GM11168 (cell line): Measurements from ENCODE around the gene LPAR5.

Source experiments
- in situ Hi-C: fragments of 300-500 bp; cut with MboI; formaldehyde crosslinking; loops from one replicate; pipeline ENCODE4 v1.12.0; 2022; ENCODE audit warnings: low sequenced_read_pairs; ENCODE audit not compliant: unreplicated experiment

LPAR5 gene

DNA sequence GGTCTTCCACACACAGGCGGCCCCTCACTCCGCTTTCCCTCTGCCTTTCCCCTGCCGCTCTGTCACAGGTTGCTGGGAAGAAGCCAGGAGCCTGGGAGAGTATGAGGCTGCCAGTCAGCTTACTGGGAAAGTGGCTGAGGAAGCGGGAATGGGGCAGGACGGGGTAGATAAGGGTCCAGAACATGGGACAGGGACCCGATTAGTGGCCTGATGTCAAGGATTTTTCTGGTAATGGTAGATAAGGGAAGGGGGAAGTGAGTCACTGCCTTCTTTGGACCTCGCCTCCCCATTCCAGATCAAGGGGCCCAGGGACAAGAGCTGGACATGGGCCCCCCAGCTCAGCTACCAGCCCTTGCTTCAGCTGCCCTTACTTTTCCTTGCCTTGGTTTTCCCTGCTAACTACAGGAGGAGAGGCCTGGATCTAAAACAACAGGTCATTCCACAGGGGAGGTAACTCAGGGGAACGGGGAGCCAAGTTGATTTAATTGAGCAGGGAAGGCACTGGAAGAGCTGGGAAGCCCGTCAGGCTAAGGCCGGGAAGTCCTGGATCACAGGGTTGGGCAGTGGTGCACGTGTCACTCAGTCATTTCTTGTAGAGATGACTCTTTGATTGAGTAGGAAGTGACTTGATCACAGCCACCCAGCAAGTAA is 3.5 kb upstream of the LPAR5 start:
- in situ Hi-C loops: no loop called here

DNA sequence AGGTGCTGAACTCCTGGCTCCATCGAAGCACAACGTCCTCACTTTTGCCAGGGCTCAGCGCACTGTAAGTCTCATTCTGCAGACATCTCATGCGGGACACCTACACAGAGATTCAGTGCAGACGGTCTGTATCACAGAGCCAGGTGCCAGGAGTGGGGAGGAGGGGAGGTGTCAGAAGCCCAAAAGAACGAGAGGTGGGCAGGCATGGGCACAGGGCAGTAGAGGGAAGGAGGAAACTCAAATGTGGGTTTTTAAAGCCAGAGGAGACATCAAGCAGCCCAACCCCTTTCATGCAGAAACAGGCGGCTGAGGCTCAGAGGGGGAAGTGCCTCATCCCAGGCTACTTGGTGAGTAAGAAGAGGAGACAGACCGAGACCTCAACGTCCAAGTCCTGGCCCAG is 2.5 kb upstream of the LPAR5 start:
- in situ Hi-C loops: no loop called here

DNA sequence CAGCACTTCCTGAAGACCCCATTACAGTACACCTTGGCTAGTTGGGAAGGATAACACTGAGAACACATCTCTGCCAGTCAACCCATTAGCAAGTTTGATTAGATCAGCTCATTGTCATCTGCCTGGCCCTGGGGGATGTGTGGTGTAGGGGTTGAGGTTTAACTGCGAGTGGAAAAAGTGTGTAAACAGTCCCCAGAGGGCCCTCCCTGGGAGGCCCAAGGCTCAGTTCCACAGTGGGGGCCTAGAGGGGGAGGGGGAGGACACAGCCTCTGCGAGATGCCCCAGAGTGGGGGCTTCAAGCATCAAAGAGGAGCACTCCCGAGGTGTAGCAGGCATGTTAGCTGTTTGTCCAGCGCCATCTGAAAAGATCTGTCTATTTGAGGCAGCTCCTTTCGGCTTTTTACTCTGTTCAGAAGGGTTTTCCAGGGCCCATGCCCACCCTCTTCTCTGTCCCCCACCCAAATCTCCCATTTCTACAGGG is 344 bp downstream of the LPAR5 start:
- in situ Hi-C loops: no loop called here

DNA sequence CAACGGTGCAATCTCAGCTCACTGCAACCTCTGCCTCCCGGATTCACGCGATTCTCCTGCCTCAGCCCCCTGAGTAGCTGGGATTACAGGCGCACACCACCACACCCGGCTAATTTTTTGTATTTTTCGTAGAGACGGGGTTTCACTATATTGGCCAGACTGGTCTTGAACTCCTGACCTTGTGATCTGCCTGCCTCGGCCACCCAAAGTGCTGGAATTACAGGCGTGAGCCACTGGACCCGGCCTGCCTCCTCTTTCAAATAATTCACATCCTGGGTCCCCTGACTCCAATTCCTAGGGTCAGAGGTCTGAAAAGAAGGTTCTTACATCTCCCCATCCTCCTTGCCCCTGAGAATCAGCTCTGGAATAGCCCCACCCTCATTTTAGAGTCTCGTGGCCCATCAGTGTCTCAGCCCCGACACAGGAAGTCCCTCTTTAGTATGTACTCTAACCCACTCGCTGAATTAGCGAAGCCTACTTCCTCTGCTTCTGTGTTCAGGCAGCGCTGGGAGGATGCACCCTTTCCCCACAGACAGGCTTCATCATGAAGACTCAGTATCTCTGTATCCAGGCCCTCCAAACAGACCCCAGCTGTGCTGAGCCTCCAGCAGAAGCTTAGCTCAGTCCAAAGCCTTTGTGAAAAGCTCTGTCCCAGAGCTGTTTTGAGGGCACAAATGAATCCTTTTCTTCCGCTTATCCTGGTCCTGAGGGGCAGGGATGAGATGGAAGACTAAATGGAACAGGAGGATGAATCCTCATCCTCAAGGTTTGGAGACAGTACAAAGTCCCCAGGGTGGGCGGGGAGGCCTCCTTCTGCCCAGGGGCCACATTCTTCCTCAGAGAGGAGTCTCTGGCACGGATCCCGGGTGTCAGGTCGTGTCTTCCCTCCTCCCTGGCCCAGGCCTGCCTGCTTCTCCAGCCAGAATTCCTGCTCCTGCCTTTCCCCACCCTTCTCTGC is 3.5 kb downstream of the LPAR5 start:
- in situ Hi-C loops: no loop called here

DNA sequence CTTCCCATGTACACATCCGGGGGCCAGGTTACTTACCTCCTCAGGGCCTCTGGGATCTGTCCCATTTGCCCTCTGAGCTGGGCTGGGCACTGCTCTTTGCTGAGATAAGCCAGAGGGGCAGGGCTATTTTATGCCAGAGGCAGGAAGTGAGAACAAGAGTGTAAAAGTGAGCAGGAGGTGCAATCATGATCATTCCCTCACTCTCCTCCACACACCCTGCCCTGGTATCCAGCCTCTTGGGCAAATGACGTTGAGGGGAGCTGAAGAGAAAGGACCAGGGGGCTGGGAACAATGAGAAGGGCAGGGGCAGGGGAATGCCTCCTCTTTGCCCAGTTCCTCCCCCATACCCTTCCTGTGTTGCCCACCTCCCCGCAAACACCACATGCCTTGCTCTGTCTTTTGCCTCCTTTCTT is 4.2 kb downstream of the LPAR5 start:
- in situ Hi-C loops: no loop called here

DNA sequence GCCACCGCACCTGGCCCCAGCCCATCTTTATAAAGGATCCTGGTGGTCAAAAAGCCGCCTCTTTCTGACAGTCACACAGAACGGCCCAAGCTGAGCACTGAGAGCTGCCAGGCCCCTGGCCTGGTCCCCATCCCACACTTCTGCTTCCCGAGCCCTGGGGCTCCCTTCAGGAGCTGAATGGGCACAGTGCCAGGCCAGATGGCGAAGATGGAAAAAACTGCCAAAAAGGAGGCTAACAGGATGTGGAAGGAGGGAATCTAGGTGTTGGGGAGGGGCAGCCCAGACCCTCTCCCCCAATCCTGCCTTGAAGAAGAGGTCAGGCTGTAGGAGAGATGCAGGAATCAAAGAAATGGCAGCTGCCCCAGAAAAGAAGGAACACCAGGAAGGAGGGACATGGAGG is 5.0 kb downstream of the LPAR5 start:
- in situ Hi-C loops: no loop called here

DNA sequence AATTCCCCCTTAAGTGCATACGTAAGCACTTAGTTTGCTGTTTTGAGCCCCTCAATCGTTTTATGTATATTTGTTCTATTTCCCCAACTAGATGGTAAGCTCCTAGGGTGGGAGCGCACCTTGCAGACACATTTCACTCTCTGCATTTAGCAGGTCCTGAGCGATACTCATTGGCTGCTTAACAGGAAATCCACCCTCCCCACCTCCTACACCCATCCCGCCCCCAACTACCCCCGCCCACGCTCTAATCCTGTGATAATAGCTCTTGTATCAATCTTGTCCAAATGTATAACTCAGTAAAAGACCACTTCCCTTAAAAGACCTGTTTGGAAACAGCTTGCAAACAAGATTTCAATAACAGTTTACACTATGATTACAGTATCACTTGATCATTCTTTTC is 8.1 kb downstream of the LPAR5 start:
- in situ Hi-C loops: no loop called here

DNA sequence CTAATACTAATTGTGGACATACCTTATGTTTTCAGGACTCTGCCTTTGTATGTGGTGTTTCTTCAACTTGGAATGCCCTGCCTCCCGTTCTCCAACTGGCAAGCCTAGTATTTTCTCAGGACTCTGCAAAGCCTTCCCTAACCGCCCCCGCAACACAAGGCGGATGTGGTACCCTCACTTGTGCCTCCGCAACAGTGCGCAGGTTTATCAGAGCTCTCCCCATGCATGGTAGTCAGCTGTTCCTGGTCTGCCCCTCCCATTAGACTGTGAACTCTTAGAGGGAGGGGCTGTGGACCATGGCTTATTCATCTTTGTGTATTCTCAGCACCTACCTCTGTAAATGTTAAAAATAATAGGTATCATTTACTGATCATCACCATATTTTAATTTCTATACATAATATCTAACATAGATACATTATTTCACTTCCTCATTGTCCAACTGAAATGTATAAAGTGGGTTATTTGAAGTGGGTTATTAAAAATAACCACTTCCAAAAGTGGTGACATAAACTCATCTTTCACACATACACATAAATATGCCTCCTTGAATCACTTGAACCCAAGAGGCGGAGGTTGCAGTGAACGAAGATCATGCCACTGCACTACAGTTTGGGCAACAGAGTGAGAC is 9.0 kb downstream of the LPAR5 start:
- in situ Hi-C loops: no loop called here

DNA sequence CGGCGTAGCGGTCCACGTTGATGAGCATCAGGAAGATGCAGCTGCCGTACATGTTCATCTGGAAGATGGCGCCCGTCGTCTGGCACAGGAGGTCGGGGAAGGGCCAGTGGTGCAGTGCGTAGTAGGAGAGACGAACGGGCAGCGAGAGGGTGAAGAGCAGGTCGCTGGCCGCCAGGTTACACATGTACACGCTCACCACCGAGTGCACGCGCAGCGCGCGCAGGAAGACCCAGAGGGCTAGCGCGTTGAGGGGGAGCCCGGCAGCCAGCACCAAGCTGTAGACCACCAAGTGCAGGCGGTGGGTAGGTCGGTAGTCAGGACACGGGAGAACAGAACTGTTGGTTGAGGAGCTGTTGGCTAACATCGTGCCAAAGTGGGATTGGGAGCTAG is 14.9 kb downstream of the LPAR5 start:
- in situ Hi-C loops: no loop called here

DNA sequence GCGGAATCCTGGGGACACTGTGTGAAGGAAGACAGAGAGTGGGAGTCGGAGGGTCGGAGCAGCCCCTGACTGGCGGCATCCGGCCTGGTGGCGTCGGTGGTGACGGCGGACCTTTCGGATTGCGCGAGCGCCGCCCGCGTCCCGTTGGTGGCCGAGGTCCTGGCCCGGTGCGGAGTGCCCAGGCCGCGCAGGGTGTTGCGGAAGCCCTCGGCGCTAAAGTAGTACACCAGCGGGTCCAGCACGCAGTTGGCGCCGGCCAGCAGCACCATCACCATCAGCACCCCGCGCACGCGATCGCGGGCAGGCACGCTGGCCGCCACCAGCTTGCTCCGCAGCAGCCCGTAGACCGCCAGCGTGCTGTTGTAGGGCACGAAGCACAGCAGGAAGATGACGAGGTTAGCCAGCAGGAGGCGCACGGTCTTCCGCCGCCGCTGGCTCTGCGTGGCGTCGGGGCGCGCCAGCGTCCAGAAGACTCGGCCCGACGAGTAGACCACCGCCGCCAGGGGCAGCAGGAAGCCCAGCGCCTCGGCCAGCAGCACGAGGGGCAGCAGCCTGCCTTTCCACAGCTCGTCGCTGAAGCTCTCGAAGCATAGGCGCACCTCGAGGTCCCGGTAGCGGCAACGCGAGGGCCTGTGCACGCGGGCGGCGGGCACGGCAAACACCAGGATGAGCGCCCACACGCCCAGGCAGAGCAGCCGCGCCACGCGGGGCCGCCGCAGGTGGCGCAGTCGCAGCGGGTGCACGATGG is 15.4 kb downstream of the LPAR5 start:
- in situ Hi-C loops: no loop called here

DNA sequence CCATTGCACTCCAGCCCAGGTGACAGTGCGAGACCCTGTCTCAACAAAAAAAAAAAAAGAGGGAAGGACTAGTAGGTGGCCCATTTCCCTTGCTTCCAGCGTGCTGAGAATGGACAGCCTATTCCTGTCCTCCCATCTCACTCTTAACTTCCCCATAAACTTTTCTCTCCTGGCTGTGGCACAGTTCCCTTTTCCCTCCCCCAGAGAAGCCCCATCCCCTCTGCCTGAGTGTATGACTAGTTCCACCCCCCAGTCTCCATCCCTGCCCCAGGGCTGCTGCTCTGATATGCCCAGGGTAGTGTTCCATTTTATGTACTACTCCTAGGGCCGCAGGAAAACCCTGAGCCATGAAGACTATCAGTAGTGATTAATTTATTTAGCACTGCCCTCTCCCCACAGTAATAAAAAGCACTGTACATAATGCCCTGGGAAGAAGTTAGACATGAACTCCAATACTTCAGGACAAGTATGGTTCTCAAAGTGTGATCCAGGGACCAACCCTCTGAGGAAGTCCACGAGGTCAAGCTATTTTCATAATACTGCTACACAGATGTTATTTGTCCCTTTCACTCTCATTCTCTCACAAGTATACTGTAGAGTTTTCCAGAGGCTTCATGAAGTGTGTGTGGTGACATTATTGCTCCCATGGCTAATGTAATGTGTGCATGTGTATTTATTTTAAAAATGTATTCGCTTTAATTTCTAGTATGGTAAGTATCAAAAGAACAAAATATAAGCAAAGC is 17.1 kb downstream of the LPAR5 start:
- in situ Hi-C loops: no loop called here

DNA sequence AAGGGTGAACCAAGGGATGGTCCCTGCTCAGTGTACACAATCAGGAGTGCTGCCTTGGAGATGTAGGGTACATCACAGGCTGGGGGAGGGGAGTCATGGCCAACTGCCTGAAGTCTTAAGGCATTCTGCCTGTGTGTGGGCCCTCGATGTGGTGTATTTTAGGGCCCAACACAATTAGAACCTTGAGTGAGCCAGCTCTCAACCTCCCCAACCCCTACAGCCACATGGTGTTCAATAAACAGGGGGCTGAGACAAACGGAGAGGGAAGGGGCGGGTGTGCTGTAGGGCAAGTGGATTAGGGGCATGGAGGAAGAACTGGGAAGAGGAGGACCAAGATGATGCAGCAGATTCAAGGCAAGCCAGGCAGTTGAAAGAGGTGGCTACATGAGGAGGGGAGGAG is 20.0 kb downstream of the LPAR5 start:
- in situ Hi-C loops: no loop called here

DNA sequence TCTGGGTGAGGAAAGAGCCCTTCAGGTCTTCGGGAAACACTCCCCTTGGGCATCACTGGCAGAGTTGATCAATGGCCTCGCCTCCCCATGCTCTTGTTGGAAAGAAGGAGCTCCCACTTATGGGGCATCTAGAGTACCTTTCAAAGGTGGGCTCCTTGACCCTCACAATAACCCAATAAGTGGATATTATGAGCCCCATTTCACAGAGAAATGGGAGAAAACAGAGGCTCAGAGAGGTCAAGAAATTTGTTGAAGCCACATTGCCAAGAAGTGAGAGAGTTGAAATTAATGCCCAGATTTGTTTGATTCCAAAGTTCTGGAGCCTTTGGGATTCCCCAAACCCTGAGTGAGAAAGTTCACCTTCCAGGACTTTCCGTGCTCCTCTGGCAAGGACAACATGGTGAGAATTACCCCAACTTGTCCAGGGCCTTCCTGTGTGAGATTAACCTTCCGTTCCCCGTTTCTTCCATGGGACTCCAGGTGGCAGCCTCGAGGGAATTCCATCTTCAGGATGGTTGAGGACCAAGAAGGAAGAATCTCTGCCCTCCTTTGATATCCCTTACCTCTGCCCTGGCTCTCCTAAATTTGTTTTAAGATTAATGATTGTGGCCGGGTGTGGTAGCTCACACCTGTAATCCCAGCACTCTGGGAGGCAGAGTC is 21.1 kb downstream of the LPAR5 start:
- in situ Hi-C loops: no loop called here

DNA sequence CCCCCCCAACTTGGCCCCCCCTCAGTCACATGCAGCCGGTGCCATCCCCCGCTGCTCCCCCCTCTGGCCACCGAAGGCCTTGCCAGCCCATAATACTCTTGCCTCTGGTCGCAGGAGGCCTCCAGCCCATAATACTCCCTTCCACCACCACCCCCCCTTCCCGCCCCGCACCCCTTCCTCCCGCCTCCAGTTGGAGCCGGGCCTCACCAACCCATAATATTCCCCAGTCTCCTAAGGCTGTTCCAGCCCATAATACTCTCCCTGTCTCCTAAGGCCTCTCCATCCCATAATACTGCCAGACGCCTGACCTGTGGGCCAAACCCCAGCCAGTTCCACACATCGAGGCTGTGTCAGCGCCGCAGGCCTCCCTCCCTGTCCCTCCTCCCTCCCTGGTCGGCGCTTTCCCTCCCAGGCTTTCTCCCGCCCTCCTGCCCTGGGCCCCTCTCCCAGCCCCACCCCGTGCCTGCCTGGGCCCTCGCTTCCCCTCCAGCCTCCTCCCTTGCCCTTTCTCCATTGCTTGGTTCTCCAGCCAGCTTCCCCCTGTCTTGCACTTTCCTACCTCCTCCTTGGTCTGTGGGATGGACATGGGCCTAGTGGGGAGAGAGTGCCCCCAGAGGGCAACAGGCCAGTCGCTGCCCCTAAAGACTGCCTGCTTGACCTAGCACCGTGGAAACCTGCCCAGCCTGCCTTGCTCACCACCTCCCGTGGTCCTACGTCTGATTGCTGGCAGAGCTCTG is 21.8 kb downstream of the LPAR5 start:
- in situ Hi-C loops: no loop called here

DNA sequence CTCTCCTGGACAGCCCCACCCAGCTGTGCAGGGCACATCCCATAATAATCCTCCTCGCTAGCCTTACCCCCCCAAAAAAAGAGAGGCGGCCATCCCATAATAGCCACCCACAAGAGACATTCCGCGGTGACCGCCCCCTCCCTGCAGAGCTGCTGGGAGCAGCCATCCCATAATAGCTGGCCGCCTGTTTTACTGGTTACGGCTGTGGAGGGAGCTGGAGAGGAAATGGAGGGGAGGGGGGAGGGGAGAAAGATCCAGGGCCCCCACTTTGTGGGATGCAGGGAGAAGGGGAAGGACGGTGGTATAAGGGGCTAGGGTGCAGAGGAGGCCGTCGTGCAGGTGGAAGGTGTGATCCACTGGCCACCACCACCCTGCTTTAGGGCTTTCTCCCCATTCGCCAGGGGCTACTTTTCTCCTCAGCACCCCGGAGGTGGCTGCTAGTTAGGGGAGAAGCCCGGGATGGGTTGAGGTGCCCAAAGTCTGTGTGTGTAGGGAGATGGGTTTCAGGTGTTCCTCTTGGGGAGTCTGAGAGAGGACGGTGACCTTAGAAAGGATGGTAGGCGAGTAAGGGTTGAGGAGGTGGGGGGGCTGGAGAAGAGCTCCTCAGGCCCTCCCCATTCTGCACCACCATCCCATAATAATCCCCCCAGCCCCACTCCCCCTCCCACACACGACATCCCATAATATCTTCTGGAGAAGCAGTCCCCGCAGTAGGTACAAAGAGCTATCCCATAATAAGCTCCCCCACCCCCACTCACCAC is 22.6 kb downstream of the LPAR5 start:
- in situ Hi-C loops: no loop called here

DNA sequence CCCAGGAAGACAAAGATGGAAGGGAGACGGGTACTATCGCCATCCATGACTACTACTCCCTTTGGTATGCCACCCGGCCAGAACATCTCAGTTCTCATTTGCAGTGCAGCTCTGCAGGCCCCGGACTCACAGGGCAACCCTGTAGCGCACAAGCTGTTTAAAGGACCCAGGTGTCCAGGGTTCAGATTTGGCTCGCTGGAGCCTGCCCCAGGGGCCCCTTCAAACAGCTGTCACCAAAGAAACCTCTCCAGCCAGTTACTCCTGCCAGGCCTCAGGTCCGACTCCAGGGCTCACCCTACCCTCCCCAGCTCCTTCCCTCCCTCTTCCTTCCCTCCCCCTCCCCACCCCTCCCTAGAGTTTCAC is 23.1 kb downstream of the LPAR5 start:
- in situ Hi-C loops: no loop called here

DNA sequence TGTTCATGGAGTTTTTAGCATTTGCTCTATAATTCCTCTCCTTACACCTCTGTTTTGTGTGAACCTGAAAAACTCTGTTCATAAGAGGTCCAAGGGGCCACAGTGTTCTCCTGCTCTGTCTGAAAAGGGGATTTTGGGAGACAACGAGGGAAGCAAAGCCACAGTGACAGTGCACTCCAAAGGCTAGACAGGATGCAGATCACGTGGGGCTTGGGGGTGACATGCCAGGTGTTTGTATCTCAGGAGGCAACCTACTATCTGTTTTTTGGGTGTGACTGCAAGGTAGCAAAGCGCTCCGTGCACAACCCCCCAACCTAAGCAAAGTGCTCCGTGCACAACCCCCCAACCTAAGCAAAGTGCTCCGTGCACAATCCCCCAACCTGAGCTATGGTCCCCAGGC is 23.5 kb downstream of the LPAR5 start:
- in situ Hi-C loops: no loop called here
